ENCODE data around the gene AANAT. TPM values are rescaled to one million over a fixed set of nuclear protein-coding genes. Genes with fewer than 3 reads are reported as not detected.

The AANAT gene
- total and polyA plus RNA-seq, 3 donors from 2014 or later = 2.0 to 4.4 (median 4.3) TPM

DNA sequence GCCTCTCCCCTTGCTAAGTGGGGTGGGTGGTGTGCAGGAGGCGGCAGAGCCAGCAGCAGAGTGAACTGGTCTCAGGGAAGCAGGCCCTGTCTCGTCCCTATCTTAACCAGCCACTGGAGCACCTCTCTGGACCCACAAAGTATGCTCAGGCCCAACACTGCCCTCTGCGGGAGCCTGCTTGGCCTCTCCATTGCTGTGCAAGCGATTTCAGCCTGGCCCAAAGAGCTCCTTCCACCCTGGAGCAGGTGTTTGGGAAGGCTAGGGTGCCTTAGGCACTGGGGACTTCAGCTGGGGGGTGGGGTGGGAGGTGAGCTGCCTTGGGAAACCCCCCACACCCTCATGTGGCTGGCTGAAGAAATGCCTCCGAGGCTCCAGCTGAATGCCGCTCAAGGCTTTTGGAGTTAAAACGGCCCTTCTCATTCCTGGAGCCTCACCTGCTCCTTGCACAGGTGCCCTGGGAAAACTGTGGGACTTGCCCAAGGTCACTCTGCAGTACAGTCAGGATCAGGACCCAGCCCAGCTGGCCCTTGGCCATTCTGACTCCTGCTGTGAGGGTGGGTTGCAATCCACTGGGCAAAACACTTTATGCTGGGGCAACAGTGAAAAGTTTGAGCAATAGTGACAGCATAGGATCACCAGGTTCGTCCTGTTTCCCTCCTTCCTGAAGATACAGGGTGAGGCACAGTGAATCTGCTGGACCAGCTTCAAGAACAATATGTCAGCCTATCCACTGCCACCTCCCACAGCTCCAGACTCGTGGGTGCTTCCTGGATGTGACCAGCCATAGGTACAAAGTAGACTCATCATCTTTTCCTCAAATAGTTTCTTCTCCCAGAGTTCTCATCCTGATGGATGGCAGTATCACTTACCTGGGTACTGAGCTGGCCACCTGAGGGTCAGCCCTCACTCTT is 8.6 kb upstream of the AANAT start:
- Histone ChIP-seq H3K27me3 (no peaks in the 10 kb centered on the region), H3K36me3 (ENCODE audit: low read depth, missing control alignments) (no peaks in the 10 kb centered on the region), H3K4me3 (no peak overlapping the region), H3K4me1 (no peaks in the 10 kb centered on the region), H3K27ac (no peak overlapping the region), H3K9me3 (no peaks in the 10 kb centered on the region)
- TF ChIP-seq, protein P1, sequence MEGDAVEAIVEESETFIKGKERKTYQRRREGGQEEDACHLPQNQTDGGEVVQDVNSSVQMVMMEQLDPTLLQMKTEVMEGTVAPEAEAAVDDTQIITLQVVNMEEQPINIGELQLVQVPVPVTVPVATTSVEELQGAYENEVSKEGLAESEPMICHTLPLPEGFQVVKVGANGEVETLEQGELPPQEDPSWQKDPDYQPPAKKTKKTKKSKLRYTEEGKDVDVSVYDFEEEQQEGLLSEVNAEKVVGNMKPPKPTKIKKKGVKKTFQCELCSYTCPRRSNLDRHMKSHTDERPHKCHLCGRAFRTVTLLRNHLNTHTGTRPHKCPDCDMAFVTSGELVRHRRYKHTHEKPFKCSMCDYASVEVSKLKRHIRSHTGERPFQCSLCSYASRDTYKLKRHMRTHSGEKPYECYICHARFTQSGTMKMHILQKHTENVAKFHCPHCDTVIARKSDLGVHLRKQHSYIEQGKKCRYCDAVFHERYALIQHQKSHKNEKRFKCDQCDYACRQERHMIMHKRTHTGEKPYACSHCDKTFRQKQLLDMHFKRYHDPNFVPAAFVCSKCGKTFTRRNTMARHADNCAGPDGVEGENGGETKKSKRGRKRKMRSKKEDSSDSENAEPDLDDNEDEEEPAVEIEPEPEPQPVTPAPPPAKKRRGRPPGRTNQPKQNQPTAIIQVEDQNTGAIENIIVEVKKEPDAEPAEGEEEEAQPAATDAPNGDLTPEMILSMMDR (IDR thresholded peaks at IDR 0.05) = peak in 2 of 3 experiments; percentile 24 to 34
- TF ChIP-seq POLR2A (IDR thresholded peaks at IDR 0.05) = no peak
- 52 to 66% methylated on average over 5 to 9 of the region's 9 CpGs for WGBS, 2 donors
- intact Hi-C loops (cut with DNase I; ENCODE audit: low total_unique reads) = no loop called here
- peak; percentile 78 for DNase-seq

DNA sequence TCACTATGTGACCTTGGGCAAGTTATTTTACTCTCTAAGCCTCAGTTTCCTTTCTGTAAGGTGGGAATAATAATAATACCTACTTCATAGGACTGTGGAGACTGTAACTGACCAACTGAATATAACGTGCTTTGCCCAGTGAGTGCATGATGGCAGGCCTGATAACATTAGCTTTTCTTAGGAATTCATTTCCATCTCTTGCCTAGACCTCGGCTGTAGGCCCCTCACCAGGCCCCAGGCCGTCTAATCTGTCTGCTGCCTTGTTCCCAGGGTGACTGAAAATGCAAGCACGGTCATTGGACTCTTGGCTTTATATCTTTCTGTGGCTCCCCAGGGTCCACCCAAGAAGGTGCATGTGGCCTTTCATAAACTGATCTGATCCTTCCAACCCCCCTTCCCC is 7.7 kb upstream of the AANAT start:
- Histone ChIP-seq H3K36me3 (ENCODE audit: low read depth, missing control alignments) (no peaks in the 10 kb centered on the region), H3K4me1 (no peaks in the 10 kb centered on the region), H3K27me3 (no peaks in the 10 kb centered on the region), H3K9me3 (no peaks in the 10 kb centered on the region), H3K4me3 (no peak overlapping the region), H3K27ac (no peak overlapping the region)
- DNase-seq = no peak
- 84 to 91% methylated on average over 3 to 4 of the region's 4 CpGs for WGBS, 2 donors
- intact Hi-C loops (cut with DNase I; ENCODE audit: low total_unique reads) = no loop called here
- no peak for TF ChIP-seq POLR2A (IDR thresholded peaks at IDR 0.05)
- TF ChIP-seq, protein P1 (IDR thresholded peaks at IDR 0.05) = no peak

DNA sequence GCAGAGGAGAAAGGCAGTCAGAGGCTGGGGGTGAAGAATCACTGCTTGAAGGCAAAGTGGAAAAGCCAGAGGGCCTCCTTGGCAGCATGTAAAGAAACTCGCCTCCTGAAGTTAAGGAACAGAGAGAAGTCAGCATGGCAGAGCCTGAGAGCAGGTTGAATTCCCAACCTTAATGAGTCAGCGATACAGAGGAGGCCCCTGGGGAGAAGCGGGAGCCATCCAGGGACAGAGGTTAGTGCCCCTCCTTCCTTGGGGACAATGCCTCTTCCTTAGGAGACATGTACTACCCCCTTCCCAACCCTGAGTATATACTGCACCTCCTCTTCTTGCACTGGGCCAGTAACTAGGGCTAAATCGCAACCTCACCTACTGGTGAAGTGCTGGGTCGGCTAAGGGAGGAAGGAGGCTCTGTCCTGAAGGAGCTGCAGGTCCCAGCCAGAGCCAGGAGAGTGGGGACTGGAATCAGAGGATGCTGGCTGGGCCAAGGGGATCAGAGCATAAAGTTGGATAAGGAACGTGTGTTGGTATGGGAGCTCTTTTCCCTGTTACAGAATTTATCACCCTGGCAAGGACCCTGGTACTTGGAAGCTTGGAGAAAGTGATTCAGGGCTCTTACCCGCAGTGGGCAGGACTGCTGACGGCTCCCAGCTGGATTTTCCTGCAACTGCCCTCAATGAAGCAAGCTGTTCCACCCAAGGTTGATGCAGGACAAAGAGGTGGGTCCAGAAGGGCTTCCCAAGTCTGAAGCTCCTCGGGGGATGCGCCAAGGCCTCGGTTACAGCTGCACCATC is 5.4 kb upstream of the AANAT start:
- 79 to 91% methylated on average over 6 to 11 of the region's 11 CpGs for WGBS, 2 donors
- Histone ChIP-seq H3K27me3 (no peaks in the 10 kb centered on the region), H3K9me3 (no peaks in the 10 kb centered on the region), H3K36me3 (ENCODE audit: low read depth, missing control alignments) (no peaks in the 10 kb centered on the region), H3K27ac (no peak overlapping the region), H3K4me3 (no peak overlapping the region), H3K4me1 (no peaks in the 10 kb centered on the region)
- DNase-seq = no peak
- no peak for TF ChIP-seq POLR2A (IDR thresholded peaks at IDR 0.05)
- intact Hi-C loops (cut with DNase I; ENCODE audit: low total_unique reads) = no loop called here

DNA sequence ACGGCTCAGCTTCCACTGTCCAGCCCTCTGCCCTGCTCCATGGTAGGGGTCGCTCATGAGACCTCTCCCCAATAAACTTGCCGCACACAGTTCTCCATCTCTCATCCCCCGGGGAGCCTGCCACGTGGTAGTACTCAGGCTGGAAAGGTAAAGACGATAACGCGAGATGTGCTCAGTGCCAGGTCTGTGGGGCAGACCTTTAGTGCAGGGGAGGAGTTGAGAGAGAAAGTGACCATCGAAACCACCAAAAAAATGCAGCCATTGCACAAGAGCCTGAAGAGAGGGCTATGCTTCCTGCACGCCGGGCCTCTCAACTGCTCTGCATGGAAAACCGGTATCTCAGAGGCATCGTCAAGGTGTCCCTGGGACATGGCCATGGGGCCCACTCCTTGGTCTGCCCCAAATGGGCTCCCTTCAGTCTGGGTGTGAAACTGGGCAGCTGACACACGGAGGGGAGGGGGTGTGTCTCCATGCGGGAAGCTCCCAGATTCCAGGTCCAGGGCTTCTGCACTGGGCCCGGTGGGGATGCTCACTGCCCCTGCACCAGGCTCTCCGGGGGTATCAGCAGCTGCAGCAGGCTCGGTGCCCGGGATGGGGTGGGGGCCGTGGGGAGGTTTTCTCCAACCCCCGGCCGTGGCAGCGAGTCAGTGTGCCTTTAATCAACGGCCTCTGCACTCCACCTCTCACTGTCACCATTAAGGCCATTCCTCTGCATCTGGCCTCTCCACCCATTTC is 4.7 kb upstream of the AANAT start:
- no peaks in the 10 kb centered on the region for H3K4me1 ChIP-seq
- TF ChIP-seq POLR2A (IDR thresholded peaks at IDR 0.05) = no peak
- TF ChIP-seq, protein P1 (IDR thresholded peaks at IDR 0.05) = no peak
- 82 to 84% methylated on average over 19 to 24 of the region's 24 CpGs for whole genome bisulfite sequencing, 2 donors
- no peaks in the 10 kb centered on the region for H3K27me3 ChIP-seq
- no peak overlapping the region for H3K27ac ChIP-seq
- no peak for DNase-seq
- H3K4me3 ChIP-seq = no peak overlapping the region
- no peaks in the 10 kb centered on the region for H3K36me3 ChIP-seq (ENCODE audit: low read depth, missing control alignments)
- no peaks in the 10 kb centered on the region for H3K9me3 ChIP-seq
- intact Hi-C loops (cut with DNase I; ENCODE audit: low total_unique reads) = no loop called here

DNA sequence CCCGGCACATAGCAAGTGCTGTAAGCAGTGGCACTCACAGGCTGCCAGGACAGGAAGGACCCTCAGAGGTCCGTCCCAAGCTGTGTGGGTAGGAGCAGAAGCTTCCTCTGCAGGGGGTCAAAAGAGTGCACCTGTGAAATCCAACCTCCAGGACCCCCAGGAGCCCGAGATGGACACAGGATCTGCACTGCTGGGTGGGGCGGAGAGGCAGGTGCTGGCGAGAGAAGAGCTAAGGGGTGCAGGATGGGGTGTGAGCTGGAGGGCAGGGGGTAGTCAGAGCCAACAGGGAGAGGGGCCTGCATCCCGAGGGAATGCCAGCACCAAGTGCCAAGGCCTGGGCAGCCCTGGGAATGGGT is 650 bp upstream of the AANAT start:
- intact Hi-C loops (cut with DNase I; ENCODE audit: low total_unique reads) = loop anchor here (5.0 kb wide), 1 partner anchor 41 kb away; no protein-coding TSS in a partner anchor
- H3K4me1 ChIP-seq = no peaks in the 10 kb centered on the region
- DNase-seq = no peak
- H3K36me3 ChIP-seq (ENCODE audit: low read depth, missing control alignments) = no peaks in the 10 kb centered on the region
- no peaks in the 10 kb centered on the region for H3K27me3 ChIP-seq
- no peak overlapping the region for H3K4me3 ChIP-seq
- WGBS, 2 donors = 78 to 90% methylated on average over 6 of the region's 6 CpGs
- TF ChIP-seq, protein P1 (IDR thresholded peaks at IDR 0.05) = no peak
- no peak for TF ChIP-seq POLR2A (IDR thresholded peaks at IDR 0.05)
- H3K9me3 ChIP-seq = no peaks in the 10 kb centered on the region
- no peak overlapping the region for H3K27ac ChIP-seq
